ENCODE data around the gene TP73.

DNA sequence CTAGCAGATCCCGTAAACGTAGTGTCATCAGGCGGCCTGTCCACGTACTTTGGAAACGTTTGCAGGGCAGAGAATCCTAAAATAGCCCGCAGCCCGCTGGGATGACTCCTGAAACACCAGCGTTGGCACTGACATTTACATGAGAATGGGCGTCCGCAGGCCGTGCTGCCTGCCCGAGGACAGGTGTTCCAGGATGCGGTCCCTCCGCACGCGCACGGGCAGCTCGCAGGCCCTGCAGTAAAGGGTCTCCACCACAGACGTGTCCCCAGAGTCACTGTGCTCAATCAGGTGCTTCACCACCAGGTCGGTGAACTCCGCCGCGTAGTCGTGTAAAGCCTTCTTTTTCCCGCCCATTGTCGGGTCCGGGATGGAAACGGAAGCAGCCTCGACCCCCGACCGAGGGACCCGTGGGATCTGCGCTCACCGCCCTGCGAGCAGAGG is 94.1 kb downstream of the TP73 start:
- TF ChIP-seq, protein P1, sequence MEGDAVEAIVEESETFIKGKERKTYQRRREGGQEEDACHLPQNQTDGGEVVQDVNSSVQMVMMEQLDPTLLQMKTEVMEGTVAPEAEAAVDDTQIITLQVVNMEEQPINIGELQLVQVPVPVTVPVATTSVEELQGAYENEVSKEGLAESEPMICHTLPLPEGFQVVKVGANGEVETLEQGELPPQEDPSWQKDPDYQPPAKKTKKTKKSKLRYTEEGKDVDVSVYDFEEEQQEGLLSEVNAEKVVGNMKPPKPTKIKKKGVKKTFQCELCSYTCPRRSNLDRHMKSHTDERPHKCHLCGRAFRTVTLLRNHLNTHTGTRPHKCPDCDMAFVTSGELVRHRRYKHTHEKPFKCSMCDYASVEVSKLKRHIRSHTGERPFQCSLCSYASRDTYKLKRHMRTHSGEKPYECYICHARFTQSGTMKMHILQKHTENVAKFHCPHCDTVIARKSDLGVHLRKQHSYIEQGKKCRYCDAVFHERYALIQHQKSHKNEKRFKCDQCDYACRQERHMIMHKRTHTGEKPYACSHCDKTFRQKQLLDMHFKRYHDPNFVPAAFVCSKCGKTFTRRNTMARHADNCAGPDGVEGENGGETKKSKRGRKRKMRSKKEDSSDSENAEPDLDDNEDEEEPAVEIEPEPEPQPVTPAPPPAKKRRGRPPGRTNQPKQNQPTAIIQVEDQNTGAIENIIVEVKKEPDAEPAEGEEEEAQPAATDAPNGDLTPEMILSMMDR (IDR thresholded peaks at IDR 0.05; ENCODE audit: poor library complexity, severe bottlenecking) = no peak
- TF ChIP-seq EP300 (conservative IDR thresholded peaks at IDR 0.05; ENCODE audit: poor library complexity, severe bottlenecking) = no peak
- TF ChIP-seq TAF1 (IDR thresholded peaks at IDR 0.05; ENCODE audit: low read depth) = no peak
- no peak for TF ChIP-seq EZH2 (IDR thresholded peaks at IDR 0.05; ENCODE audit: borderline replicate concordance, insufficient read depth, low read length, poor library complexity, severe bottlenecking)
- TF ChIP-seq POLR2AphosphoS5 (IDR thresholded peaks at IDR 0.05) = no peak
- no peak for TF ChIP-seq SMC3 (conservative IDR thresholded peaks at IDR 0.05; ENCODE audit: poor library complexity)

Measured in neural cell (in vitro differentiated cells).